Measurements from ENCODE around the gene THSD4. TPM values are rescaled to one million over a fixed set of nuclear protein-coding genes. Genes with fewer than 3 reads are reported as not detected.

THSD4 gene
- total RNA-seq, 1 donor from 2014 or later = 2.5 TPM

DNA sequence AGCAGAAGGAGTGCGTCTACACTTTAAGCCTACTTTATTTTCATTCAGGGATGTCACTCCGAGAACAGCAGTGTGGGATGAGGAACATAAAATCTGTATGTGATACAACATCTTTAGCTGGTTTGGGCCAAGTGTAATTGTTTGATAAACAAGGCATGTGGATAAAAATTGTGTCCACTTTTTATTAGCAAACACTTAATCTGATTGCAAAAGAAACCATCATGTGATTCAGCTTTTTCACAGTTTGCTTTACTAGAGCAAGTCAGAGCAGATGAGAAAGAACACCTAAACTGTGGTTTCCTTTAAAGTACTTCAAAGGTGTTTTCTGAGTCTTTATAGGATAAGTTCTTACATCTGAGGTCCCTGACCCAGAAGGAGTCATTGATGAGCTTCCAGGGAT lies 237.9 kb downstream of the THSD4 start:
- Histone ChIP-seq H3K27me3 (ENCODE audit: insufficient read depth, low read length) (no peaks in the 10 kb centered on the region), H4K20me1 (ENCODE audit: insufficient read depth, low read length) (no peaks in the 10 kb centered on the region), H3K4me1 (ENCODE audit: insufficient read depth, low read length) (no peaks in the 10 kb centered on the region), H3K27ac (ENCODE audit: low read depth, low read length) (no peak overlapping the region), H3K36me3 (ENCODE audit: insufficient read depth, low read length) (no peaks in the 10 kb centered on the region), H2AFZ (ENCODE audit: low read depth, low read length) (no peak overlapping the region), H3K79me2 (ENCODE audit: insufficient read depth, low read length) (no peaks in the 10 kb centered on the region), H3K4me3 (ENCODE audit: insufficient read depth, low read depth, low read length) (no peak overlapping the region), H3K4me2 (ENCODE audit: low read length) (no peak overlapping the region), H3K9me3 (ENCODE audit: insufficient read depth, low read depth, low read length) (no peaks in the 10 kb centered on the region), H3K9ac (ENCODE audit: low read length) (no peak overlapping the region)
- DNase-seq (ENCODE audit: low read depth) (no peak), FAIRE-seq (no peak)
- H3K27ac Mint-ChIP-seq (ENCODE audit: unreplicated experiment) = no peak overlapping the region
- H3K4me3 Mint-ChIP-seq (ENCODE audit: unreplicated experiment) = no peak overlapping the region
- H3K4me1 Mint-ChIP-seq (ENCODE audit: low read depth, unreplicated experiment) = no peaks in the 10 kb centered on the region
- no peaks in the 10 kb centered on the region for H3K36me3 Mint-ChIP-seq (ENCODE audit: low read depth, unreplicated experiment)
- TF ChIP-seq EZH2 (IDR thresholded peaks at IDR 0.05; ENCODE audit: insufficient read depth, low read length) = no peak
- TF ChIP-seq, protein P1, sequence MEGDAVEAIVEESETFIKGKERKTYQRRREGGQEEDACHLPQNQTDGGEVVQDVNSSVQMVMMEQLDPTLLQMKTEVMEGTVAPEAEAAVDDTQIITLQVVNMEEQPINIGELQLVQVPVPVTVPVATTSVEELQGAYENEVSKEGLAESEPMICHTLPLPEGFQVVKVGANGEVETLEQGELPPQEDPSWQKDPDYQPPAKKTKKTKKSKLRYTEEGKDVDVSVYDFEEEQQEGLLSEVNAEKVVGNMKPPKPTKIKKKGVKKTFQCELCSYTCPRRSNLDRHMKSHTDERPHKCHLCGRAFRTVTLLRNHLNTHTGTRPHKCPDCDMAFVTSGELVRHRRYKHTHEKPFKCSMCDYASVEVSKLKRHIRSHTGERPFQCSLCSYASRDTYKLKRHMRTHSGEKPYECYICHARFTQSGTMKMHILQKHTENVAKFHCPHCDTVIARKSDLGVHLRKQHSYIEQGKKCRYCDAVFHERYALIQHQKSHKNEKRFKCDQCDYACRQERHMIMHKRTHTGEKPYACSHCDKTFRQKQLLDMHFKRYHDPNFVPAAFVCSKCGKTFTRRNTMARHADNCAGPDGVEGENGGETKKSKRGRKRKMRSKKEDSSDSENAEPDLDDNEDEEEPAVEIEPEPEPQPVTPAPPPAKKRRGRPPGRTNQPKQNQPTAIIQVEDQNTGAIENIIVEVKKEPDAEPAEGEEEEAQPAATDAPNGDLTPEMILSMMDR (IDR thresholded peaks at IDR 0.05; ENCODE audit: insufficient read depth, low read depth, low read length) = no peak
- H3K9me3 Mint-ChIP-seq (ENCODE audit: unreplicated experiment) = peaks cover 2% of the 10 kb centered on the region
- peaks cover 14% of the 10 kb centered on the region for H3K27me3 Mint-ChIP-seq (ENCODE audit: low read depth, unreplicated experiment)

DNA sequence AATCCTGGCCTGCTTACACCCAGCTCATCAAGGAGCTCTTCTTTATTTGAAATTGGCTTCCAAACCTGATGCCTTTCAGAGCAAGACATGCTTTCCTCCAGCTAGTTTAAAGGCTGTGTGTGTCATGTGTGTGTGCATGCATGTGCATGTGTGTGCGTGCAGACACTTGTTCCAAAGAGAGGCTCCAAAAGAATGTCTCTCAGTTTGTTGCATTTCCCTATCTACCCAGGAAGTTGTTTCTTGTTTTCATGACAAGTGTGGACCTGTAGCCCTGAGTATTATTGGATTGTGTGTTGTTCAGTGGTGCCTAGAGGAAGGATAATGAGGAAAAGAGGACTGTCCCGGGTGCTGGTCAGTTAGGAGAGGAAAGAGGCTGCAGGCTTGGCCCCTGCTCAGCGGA lies 240.0 kb downstream of the THSD4 start:
- Mint-ChIP-seq H3K9me3 (ENCODE audit: unreplicated experiment) (peaks cover 2% of the 10 kb centered on the region), H3K4me3 (ENCODE audit: unreplicated experiment) (no peak overlapping the region), H3K27ac (ENCODE audit: unreplicated experiment) (no peak overlapping the region), H3K27me3 (ENCODE audit: low read depth, unreplicated experiment) (peaks cover 12% of the 10 kb centered on the region), H3K4me1 (ENCODE audit: low read depth, unreplicated experiment) (no peaks in the 10 kb centered on the region), H3K36me3 (ENCODE audit: low read depth, unreplicated experiment) (no peaks in the 10 kb centered on the region)
- Histone ChIP-seq H3K4me1 (ENCODE audit: insufficient read depth, low read length) (no peaks in the 10 kb centered on the region), H3K9ac (ENCODE audit: low read length) (no peak overlapping the region), H3K27me3 (ENCODE audit: insufficient read depth, low read length) (no peaks in the 10 kb centered on the region), H4K20me1 (ENCODE audit: insufficient read depth, low read length) (no peaks in the 10 kb centered on the region), H3K4me2 (ENCODE audit: low read length) (no peak overlapping the region), H3K4me3 (ENCODE audit: insufficient read depth, low read depth, low read length) (no peak overlapping the region), H2AFZ (ENCODE audit: low read depth, low read length) (no peak overlapping the region), H3K36me3 (ENCODE audit: insufficient read depth, low read length) (no peaks in the 10 kb centered on the region), H3K27ac (ENCODE audit: low read depth, low read length) (no peak overlapping the region), H3K79me2 (ENCODE audit: insufficient read depth, low read length) (no peaks in the 10 kb centered on the region), H3K9me3 (ENCODE audit: insufficient read depth, low read depth, low read length) (no peaks in the 10 kb centered on the region)
- FAIRE-seq (no peak), DNase-seq (ENCODE audit: low read depth) (no peak)
- no peak for TF ChIP-seq EZH2 (IDR thresholded peaks at IDR 0.05; ENCODE audit: insufficient read depth, low read length)
- TF ChIP-seq, protein P1 (IDR thresholded peaks at IDR 0.05; ENCODE audit: insufficient read depth, low read depth, low read length) = no peak

DNA sequence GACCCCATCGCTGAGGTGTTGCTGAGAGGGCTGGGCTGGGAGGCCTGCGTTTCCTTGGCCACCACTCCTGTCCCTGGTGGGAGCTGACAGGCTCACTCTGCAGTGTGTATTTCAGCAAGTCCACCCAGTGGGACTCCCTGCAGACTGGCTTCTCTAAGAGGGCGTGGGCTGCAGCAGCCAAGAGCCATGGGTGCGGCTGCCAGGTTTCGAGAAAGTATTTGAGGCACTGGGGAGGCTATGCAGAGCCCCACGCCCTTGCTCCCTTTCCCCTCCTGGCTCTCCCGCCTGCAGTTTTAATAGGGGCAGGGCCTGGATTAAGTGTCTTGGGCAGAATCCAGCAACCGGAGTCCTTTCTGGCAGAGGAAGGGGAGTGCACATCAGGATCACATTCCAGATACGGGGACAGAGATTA lies 242.1 kb downstream of the THSD4 start:
- FAIRE-seq (no peak), DNase-seq (ENCODE audit: low read depth) (no peak)
- H3K9me3 Mint-ChIP-seq (ENCODE audit: unreplicated experiment) = peaks cover 2% of the 10 kb centered on the region
- Histone ChIP-seq H3K36me3 (ENCODE audit: insufficient read depth, low read length) (no peaks in the 10 kb centered on the region), H3K27ac (ENCODE audit: low read depth, low read length) (no peak overlapping the region), H3K27me3 (ENCODE audit: insufficient read depth, low read length) (no peaks in the 10 kb centered on the region), H3K79me2 (ENCODE audit: insufficient read depth, low read length) (no peaks in the 10 kb centered on the region), H3K9ac (ENCODE audit: low read length) (no peak overlapping the region), H3K4me2 (ENCODE audit: low read length) (no peak overlapping the region), H4K20me1 (ENCODE audit: insufficient read depth, low read length) (no peaks in the 10 kb centered on the region), H3K4me1 (ENCODE audit: insufficient read depth, low read length) (no peaks in the 10 kb centered on the region), H2AFZ (ENCODE audit: low read depth, low read length) (no peak overlapping the region), H3K4me3 (ENCODE audit: insufficient read depth, low read depth, low read length) (no peak overlapping the region), H3K9me3 (ENCODE audit: insufficient read depth, low read depth, low read length) (no peaks in the 10 kb centered on the region)
- H3K36me3 Mint-ChIP-seq (ENCODE audit: low read depth, unreplicated experiment) = no peaks in the 10 kb centered on the region
- TF ChIP-seq, protein P1 (IDR thresholded peaks at IDR 0.05; ENCODE audit: insufficient read depth, low read depth, low read length) = no peak
- no peak for TF ChIP-seq EZH2 (IDR thresholded peaks at IDR 0.05; ENCODE audit: insufficient read depth, low read length)
- peaks cover 6% of the 10 kb centered on the region for H3K27me3 Mint-ChIP-seq (ENCODE audit: low read depth, unreplicated experiment)
- no peaks in the 10 kb centered on the region for H3K4me1 Mint-ChIP-seq (ENCODE audit: low read depth, unreplicated experiment)
- no peak overlapping the region for H3K27ac Mint-ChIP-seq (ENCODE audit: unreplicated experiment)
- H3K4me3 Mint-ChIP-seq (ENCODE audit: unreplicated experiment) = no peak overlapping the region
